GM10266 (cell line): Measurements from ENCODE around the gene CAPZA3.
"Not testable (repeated sequence)": the region's sequence is repeated elsewhere in the genome, so short reads cannot be mapped to it uniquely, and the experiment has no call there.

Experiments
- DNase-seq: peaks from one replicate; pipeline ENCODE4 v3.0.0; 2012; ENCODE audit errors: extremely low spot score
- CTCF ChIP-seq: IDR thresholded peaks from 2 replicates; pipeline ENCODE4 v1.5.1; 2012; ENCODE audit warnings: mild to moderate bottlenecking, low read depth; ENCODE audit not compliant: control insufficient read depth, insufficient read depth; ENCODE audit errors: missing control alignments

Gene CAPZA3

GRCh38 chr12:18753481-18754123 is 15.7 kb downstream of the CAPZA3 start:
- no peak for DNase-seq
- no peak for TF ChIP-seq CTCF

GRCh38 chr12:18754124-18754707 is 16.3 kb downstream of the CAPZA3 start:
- no peak for TF ChIP-seq CTCF
- DNase-seq: no peak

- TF ChIP-seq CTCF: no peak
These were observed 17.4 kb downstream of the CAPZA3 start for GRCh38 chr12:18755341-18755740.

GRCh38 chr12:18766479-18766878 is 28.6 kb downstream of the CAPZA3 start:
- DNase-seq: not testable (repeated sequence)

More at GRCh38 chr12:18755341-18755740, 17.4 kb downstream of the CAPZA3 start:
- no peak for DNase-seq

GRCh38 chr12:18782827-18783226 is 44.9 kb downstream of the CAPZA3 start:
- no peak for TF ChIP-seq CTCF
- DNase-seq: no peak

- not testable (repeated sequence) for DNase-seq
These were observed 47.5 kb downstream of the CAPZA3 start for GRCh38 chr12:18785465-18785864.
